ENCODE data around the gene C15orf39. TPM values are rescaled to one million over a fixed set of nuclear protein-coding genes. Genes with fewer than 3 reads are reported as not detected.

The C15orf39 gene
- total RNA-seq, 1 experiment from 2014 or later = 28.9 TPM

DNA sequence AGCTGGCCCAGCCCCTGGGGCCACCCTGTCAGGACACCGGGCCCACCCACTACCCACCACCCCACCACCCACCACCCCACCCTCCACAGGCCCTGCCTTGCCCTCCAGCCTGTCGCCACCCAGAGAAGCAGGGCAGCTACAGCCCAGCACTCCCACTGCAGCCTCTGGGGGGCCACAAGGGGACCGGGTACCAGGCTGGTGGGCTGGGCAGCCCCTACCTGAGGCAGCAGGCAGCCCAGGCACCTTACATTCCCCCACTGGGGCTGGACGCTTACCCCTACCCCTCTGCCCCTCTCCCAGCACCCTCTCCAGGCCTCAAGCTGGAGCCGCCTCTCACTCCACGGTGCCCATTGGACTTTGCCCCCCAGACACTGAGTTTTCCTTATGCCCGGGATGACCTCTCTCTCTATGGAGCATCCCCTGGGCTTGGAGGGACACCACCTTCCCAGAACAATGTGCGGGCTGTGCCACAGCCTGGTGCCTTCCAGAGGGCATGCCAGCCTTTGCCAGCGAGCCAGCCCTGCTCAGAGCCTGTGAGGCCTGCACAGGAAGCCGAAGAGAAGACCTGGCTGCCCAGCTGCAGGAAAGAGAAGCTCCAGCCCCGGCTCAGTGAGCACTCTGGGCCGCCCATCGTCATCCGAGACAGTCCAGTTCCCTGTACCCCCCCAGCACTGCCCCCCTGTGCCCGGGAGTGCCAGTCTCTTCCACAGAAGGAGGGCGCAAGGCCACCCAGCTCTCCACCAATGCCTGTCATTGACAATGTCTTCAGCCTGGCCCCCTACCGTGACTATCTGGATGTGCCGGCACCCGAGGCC is 5.3 kb downstream of the C15orf39 start:
- H3K9me3 ChIP-seq (ENCODE audit: low read depth, low read length, poor library complexity, severe bottlenecking) = no peaks in the 10 kb centered on the region
- H3K27me3 ChIP-seq (replicated peaks; ENCODE audit: insufficient read depth, low read depth, low read length, poor library complexity) = no peaks in the 10 kb centered on the region
- ChIA-PET POLR2A (ENCODE audit: low non-redundant PET) (no interaction called here), CTCF (no interaction called here)
- H3K36me3 ChIP-seq (ENCODE audit: insufficient read depth, low read length, poor library complexity, severe bottlenecking) = peaks cover 62% of the 10 kb centered on the region
- BruUV-seq (replicated peaks) = no TSS peak
- peaks cover 17% of the 10 kb centered on the region for H3K4me1 ChIP-seq (ENCODE audit: insufficient read depth, low read length, poor library complexity, severe bottlenecking)
- intact Hi-C loops (cut with micrococcal nuclease; ENCODE audit: unreplicated experiment) = loop anchor here (10.0 kb wide), 2 partner anchors 302 to 432 kb away; partner anchors contain the start of gene FAM219B
- H3K4me3 ChIP-seq (ENCODE audit: low read depth, low read length, poor library complexity, severe bottlenecking) = no peak overlapping the region
- TF ChIP-seq, protein P1, sequence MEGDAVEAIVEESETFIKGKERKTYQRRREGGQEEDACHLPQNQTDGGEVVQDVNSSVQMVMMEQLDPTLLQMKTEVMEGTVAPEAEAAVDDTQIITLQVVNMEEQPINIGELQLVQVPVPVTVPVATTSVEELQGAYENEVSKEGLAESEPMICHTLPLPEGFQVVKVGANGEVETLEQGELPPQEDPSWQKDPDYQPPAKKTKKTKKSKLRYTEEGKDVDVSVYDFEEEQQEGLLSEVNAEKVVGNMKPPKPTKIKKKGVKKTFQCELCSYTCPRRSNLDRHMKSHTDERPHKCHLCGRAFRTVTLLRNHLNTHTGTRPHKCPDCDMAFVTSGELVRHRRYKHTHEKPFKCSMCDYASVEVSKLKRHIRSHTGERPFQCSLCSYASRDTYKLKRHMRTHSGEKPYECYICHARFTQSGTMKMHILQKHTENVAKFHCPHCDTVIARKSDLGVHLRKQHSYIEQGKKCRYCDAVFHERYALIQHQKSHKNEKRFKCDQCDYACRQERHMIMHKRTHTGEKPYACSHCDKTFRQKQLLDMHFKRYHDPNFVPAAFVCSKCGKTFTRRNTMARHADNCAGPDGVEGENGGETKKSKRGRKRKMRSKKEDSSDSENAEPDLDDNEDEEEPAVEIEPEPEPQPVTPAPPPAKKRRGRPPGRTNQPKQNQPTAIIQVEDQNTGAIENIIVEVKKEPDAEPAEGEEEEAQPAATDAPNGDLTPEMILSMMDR (conservative IDR thresholded peaks at IDR 0.05; ENCODE audit: low read depth, low read length) = no peak
- TF ChIP-seq EZH2 (IDR thresholded peaks at IDR 0.05; ENCODE audit: borderline replicate concordance, low read depth, low read length, poor library complexity, severe bottlenecking) = no peak
- DNase-seq (ENCODE audit: low spot score) = no peak
- H3K27ac ChIP-seq (ENCODE audit: low read depth, low read length, poor library complexity, severe bottlenecking) = no peak overlapping the region

DNA sequence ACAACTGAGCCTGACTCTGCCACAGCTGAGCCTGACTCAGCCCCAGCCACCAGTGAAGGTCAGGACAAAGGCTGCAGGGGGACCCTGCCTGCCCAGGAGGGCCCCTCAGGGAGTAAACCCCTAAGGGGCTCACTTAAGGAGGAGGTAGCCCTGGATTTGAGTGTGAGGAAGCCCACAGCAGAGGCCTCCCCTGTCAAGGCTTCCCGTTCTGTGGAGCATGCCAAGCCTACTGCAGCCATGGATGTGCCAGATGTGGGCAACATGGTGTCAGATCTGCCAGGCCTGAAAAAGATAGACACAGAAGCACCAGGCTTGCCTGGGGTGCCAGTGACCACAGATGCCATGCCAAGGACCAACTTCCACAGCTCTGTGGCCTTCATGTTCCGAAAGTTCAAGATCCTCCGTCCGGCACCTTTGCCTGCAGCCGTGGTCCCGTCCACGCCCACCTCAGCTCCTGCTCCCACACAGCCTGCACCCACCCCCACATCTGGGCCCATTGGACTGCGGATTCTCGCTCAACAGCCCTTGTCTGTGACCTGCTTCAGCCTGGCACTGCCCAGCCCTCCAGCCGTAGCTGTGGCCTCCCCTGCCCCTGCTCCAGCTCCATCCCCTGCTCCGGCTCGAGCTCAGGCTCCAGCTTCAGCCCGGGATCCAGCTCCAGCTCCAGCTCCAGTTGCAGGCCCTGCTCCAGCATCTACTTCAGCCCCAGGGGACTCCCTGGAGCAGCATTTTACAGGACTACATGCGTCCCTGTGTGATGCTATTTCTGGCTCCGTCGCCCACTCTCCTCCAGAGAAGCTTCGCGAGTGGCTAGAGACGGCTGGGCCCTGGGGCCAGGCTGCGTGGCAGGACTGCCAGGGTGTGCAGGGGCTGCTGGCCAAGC is 6.2 kb downstream of the C15orf39 start:
- intact Hi-C loops (cut with micrococcal nuclease; ENCODE audit: unreplicated experiment) = loop anchor here (10.0 kb wide), 2 partner anchors 303 to 433 kb away; partner anchors contain the start of gene FAM219B
- POLR2A ChIA-PET (ENCODE audit: low non-redundant PET) = no interaction called here
- no peak for DNase-seq (ENCODE audit: low spot score)

More for the DNA sequence above, 6.2 kb downstream of the C15orf39 start:
- H3K27me3 ChIP-seq (replicated peaks; ENCODE audit: insufficient read depth, low read depth, low read length, poor library complexity) = no peaks in the 10 kb centered on the region
- H3K27ac ChIP-seq (ENCODE audit: low read depth, low read length, poor library complexity, severe bottlenecking) = no peak overlapping the region
- no peaks in the 10 kb centered on the region for H3K9me3 ChIP-seq (ENCODE audit: low read depth, low read length, poor library complexity, severe bottlenecking)
- no peak overlapping the region for H3K4me3 ChIP-seq (ENCODE audit: low read depth, low read length, poor library complexity, severe bottlenecking)
- no peak for TF ChIP-seq EZH2 (IDR thresholded peaks at IDR 0.05; ENCODE audit: borderline replicate concordance, low read depth, low read length, poor library complexity, severe bottlenecking)
- TF ChIP-seq, protein P1 (conservative IDR thresholded peaks at IDR 0.05; ENCODE audit: low read depth, low read length) = no peak
- no TSS peak for BruUV-seq (replicated peaks)
- peaks cover 67% of the 10 kb centered on the region for H3K36me3 ChIP-seq (ENCODE audit: insufficient read depth, low read length, poor library complexity, severe bottlenecking)
- H3K4me1 ChIP-seq (ENCODE audit: insufficient read depth, low read length, poor library complexity, severe bottlenecking) = peaks cover 17% of the 10 kb centered on the region
- CTCF ChIA-PET = no interaction called here
